Vagina (tissue), 2 donors: ENCODE results near the gene PTPRD.

Experiments used
- CTCF ChIP-seq, 3 experiments: fragments of 450-650 bp in 2 of 3; fragments of 200-600 bp in 1 of 3; sonication (generic) in 1 of 3; IDR thresholded peaks; one replicate each; pipeline ENCODE4 v1.5.1; 2017 to 2019; ENCODE audit warnings: antibody characterized with exemption in 3 of 3, mild to moderate bottlenecking in 2 of 3, moderate library complexity in 2 of 3
- POLR2A ChIP-seq, 2 donors: fragments of 450-650 bp; IDR thresholded peaks; one replicate each; pipeline ENCODE4 v1.6.1; 2017; ENCODE audit warnings: antibody characterized with exemption in 2 of 2, mild to moderate bottlenecking in 2 of 2, moderate library complexity in 2 of 2
- POLR2AphosphoS5 ChIP-seq, 2 donors: sonication (generic); formaldehyde crosslinking; IDR thresholded peaks; one replicate each; pipeline ENCODE4 v1.9.0; 2017; ENCODE audit warnings: antibody characterized with exemption in 2 of 2, mild to moderate bottlenecking in 2 of 2, low read depth in 1 of 2; ENCODE audit not compliant: insufficient read depth in 1 of 2

- TF ChIP-seq CTCF (IDR thresholded peaks at IDR 0.05) (no peak), POLR2A (IDR thresholded peaks at IDR 0.05) (no peak), POLR2AphosphoS5 (IDR thresholded peaks at IDR 0.05; ENCODE audit: insufficient read depth in 1 of 2, low read depth in 1 of 2) (no peak)
Observed at GRCh38 chr9:10331157-10331556, 281.6 kb downstream of the PTPRD start.
